H1 (cell line): ENCODE results near the gene USP6. TPM values are rescaled to one million over a fixed set of nuclear protein-coding genes. Genes with fewer than 3 reads are reported as not detected.

Experiments used
- CTCF ChIA-PET: fragments of 300-600 bp; sonication (Branson Sonifier 250); formaldehyde crosslinking; loops from one replicate; lab custom pipeline; 2021; ENCODE audit not compliant: partially characterized antibody; lab: Charles Lee
- POLR2A ChIA-PET: fragments of 300-600 bp; sonication (Branson Sonifier 250); formaldehyde crosslinking; loops from one replicate; lab custom pipeline; 2021; ENCODE audit warnings: inconsistent platforms; ENCODE audit not compliant: partially characterized antibody; lab: Charles Lee
- DNase-seq, 2 experiments: peaks; one replicate each; pipeline versions ENCODE4 v3.0.0 to v3.0.0-alpha.2; 2010 to 2022; ENCODE audit warnings: low spot score in 2 of 2, low read depth in 1 of 2, mixed read lengths in 1 of 2
- FAIRE-seq: peaks from 2 replicates; lab custom pipeline; 2011; peaks lifted over from hg19 to GRCh38; lab: Jason Lieb, UNC
- H2AFZ ChIP-seq: 2 replicates; pipeline ENCODE4 v1.8.1; 2012; ENCODE audit warnings: low read length, inconsistent platforms
- H2AK5ac ChIP-seq: 2 replicates; pipeline ENCODE4 v1.6.1; 2013; ENCODE audit warnings: low read depth, low read length
- H2BK120ac ChIP-seq: replicated peaks from 2 replicates; pipeline ENCODE3; 2013; ENCODE audit warnings: low read depth, low read length, inconsistent platforms
- H2BK12ac ChIP-seq: 2 replicates; pipeline ENCODE4 v1.6.1; 2013; ENCODE audit warnings: low read depth, low read length
- H2BK15ac ChIP-seq: 2 replicates; pipeline ENCODE4 v1.6.1; 2013; ENCODE audit warnings: low read length
- H2BK20ac ChIP-seq: 2 replicates; pipeline ENCODE4 v1.6.1; 2013; ENCODE audit warnings: low read length
- H2BK5ac ChIP-seq: 2 replicates; pipeline ENCODE4 v1.6.1; 2013; ENCODE audit warnings: low read depth, low read length
- H3K14ac ChIP-seq: 2 replicates; pipeline ENCODE4 v1.6.1; 2013; ENCODE audit warnings: inconsistent platforms; ENCODE audit not compliant: insufficient read length
- H3K18ac ChIP-seq: 2 replicates; pipeline ENCODE4 v1.6.1; 2013; ENCODE audit warnings: low read length; ENCODE audit errors: extremely low read depth
- H3K23ac ChIP-seq: 2 replicates; pipeline ENCODE4 v1.6.1; 2013; ENCODE audit warnings: inconsistent platforms; ENCODE audit not compliant: insufficient read length
- H3K23me2 ChIP-seq: 2 replicates; pipeline ENCODE4 v1.6.1; 2013; ENCODE audit warnings: low read depth, low read length
- H3K27ac ChIP-seq: 2 replicates; pipeline ENCODE4 v1.6.1; 2011; ENCODE audit warnings: low read depth, low read length, inconsistent platforms
- H3K27me3 ChIP-seq, 4 experiments: replicated peaks in 1 of 4; 1 replicate in 1 of 4; 2 replicates in 3 of 4; pipeline versions ENCODE4 v1.6.1 to v1.8.1; 2011 to 2013; ENCODE audit warnings: low read length in 3 of 4, mild to moderate bottlenecking in 3 of 4, inconsistent platforms in 2 of 4, mixed read lengths in 2 of 4, moderate library complexity in 1 of 4; ENCODE audit not compliant: control insufficient read depth in 3 of 4, insufficient read depth in 3 of 4; ENCODE audit errors: extremely low read depth in 1 of 4
- H3K36me3 ChIP-seq, 4 experiments: 2 replicates each; pipeline versions ENCODE4 v1.6.1 to v1.8.1; 2011 to 2013; ENCODE audit warnings: mild to moderate bottlenecking in 4 of 4, low read length in 3 of 4, moderate library complexity in 2 of 4, control low read depth in 1 of 4, inconsistent platforms in 1 of 4; ENCODE audit not compliant: insufficient read depth in 4 of 4, control insufficient read depth in 2 of 4
- H3K4ac ChIP-seq: replicated peaks from 2 replicates; pipeline ENCODE3; 2013; ENCODE audit warnings: low read length, low read depth, mixed read lengths, inconsistent platforms; ENCODE audit not compliant: insufficient read length
- H3K4me1 ChIP-seq, 4 experiments: replicated peaks in 1 of 4; 1 replicate in 1 of 4; 2 replicates in 3 of 4; pipeline versions ENCODE4 v1.6.1 to v1.8.1; 2011 to 2013; ENCODE audit warnings: low read length in 3 of 4, inconsistent platforms in 2 of 4, mixed read lengths in 1 of 4; ENCODE audit not compliant: insufficient read depth in 4 of 4, control insufficient read depth in 3 of 4
- H3K4me2 ChIP-seq, 2 experiments: 2 replicates each; pipeline versions ENCODE4 v1.6.1 to v1.8.1; 2011 to 2013; ENCODE audit warnings: low read depth in 2 of 2, low read length in 2 of 2, control low read depth in 1 of 2, inconsistent platforms in 1 of 2, mild to moderate bottlenecking in 1 of 2; ENCODE audit not compliant: insufficient read depth in 1 of 2
- H3K4me3 ChIP-seq, 4 experiments: fragments of 200-600, 300-600 bp in 1 of 4; sonication (generic), shearing (Covaris generic), sonication (Bioruptor Twin) in 1 of 4; 2 replicates each; pipeline versions ENCODE4 v1.5.1 to v1.8.1; 2011 to 2016; ENCODE audit warnings: low read length in 4 of 4, low read depth in 3 of 4, control low read depth in 2 of 4, inconsistent platforms in 2 of 4, mild to moderate bottlenecking in 2 of 4, mixed read lengths in 1 of 4, moderate library complexity in 1 of 4; ENCODE audit not compliant: insufficient read depth in 2 of 4; ENCODE audit errors: extremely low read depth in 1 of 4
- H3K56ac ChIP-seq: replicated peaks from 2 replicates; pipeline ENCODE3; 2013; ENCODE audit warnings: low read depth, mild to moderate bottlenecking, mixed read lengths, low read length, inconsistent platforms; ENCODE audit not compliant: insufficient read length
- H3K79me1 ChIP-seq: 2 replicates; pipeline ENCODE4 v1.6.1; 2013; ENCODE audit warnings: low read depth, low read length, control low read depth
- H3K79me2 ChIP-seq, 2 experiments: 2 replicates each; pipeline versions ENCODE4 v1.6.1 to v1.8.1; 2012 to 2013; ENCODE audit warnings: low read length in 2 of 2, mild to moderate bottlenecking in 2 of 2, inconsistent platforms in 1 of 2; ENCODE audit not compliant: insufficient read depth in 2 of 2, control insufficient read depth in 1 of 2
- H3K9ac ChIP-seq, 4 experiments: replicated peaks in 1 of 4; 1 replicate in 1 of 4; 2 replicates in 3 of 4; pipeline versions ENCODE4 v1.6.1 to v1.8.1; 2011 to 2013; ENCODE audit warnings: low read depth in 3 of 4, low read length in 3 of 4, control low read depth in 2 of 4, mild to moderate bottlenecking in 2 of 4, moderate library complexity in 2 of 4, inconsistent platforms in 1 of 4; ENCODE audit errors: extremely low read depth in 1 of 4
- H3K9me3 ChIP-seq, 2 experiments: 2 replicates each; pipeline versions ENCODE4 v1.6.1 to v1.8.1; 2012 to 2013; ENCODE audit warnings: mild to moderate bottlenecking in 2 of 2, moderate library complexity in 2 of 2, control low read depth in 1 of 2, inconsistent platforms in 1 of 2, low read depth in 1 of 2, low read length in 1 of 2, mixed read lengths in 1 of 2; ENCODE audit not compliant: insufficient read depth in 2 of 2
- H4K20me1 ChIP-seq, 2 experiments: replicated peaks in 1 of 2; 2 replicates each; pipeline versions ENCODE3 to v1.8.1; 2011 to 2013; ENCODE audit warnings: inconsistent platforms in 2 of 2, low read length in 2 of 2, mild to moderate bottlenecking in 1 of 2; ENCODE audit not compliant: insufficient read depth in 2 of 2, control insufficient read depth in 1 of 2
- H4K5ac ChIP-seq: 2 replicates; pipeline ENCODE4 v1.6.1; 2013; ENCODE audit warnings: low read length, low read depth, mixed read lengths, inconsistent platforms; ENCODE audit not compliant: insufficient read length
- H4K8ac ChIP-seq: 2 replicates; pipeline ENCODE4 v1.8.0; 2013; ENCODE audit warnings: mild to moderate bottlenecking, moderate library complexity, low read length, inconsistent platforms; ENCODE audit not compliant: insufficient read depth; ENCODE audit errors: extremely low read depth
- H4K91ac ChIP-seq: replicated peaks from 2 replicates; pipeline ENCODE3; 2013; ENCODE audit warnings: low read length, mixed read lengths, inconsistent platforms; ENCODE audit not compliant: insufficient read length
- CBX8 ChIP-seq: fragments of 300-800, 300-1000 bp; sonication (generic); IDR thresholded peaks from 2 replicates; pipeline ENCODE4 v1.7.1; 2016; ENCODE audit warnings: low read depth, low read length, borderline replicate concordance
- CHD2 ChIP-seq: IDR thresholded peaks from 2 replicates; pipeline ENCODE4 v1.6.1; 2012; ENCODE audit warnings: low read length, improper control_type of control experiment
- CTBP2 ChIP-seq: IDR thresholded peaks from 2 replicates; pipeline ENCODE4 v1.7.0; 2011; ENCODE audit warnings: borderline replicate concordance, mild to moderate bottlenecking, moderate library complexity, mixed read lengths, low read length; ENCODE audit not compliant: insufficient read depth, insufficient read length
- HDAC6 ChIP-seq: IDR thresholded peaks from one replicate; pipeline ENCODE4 v1.7.1; 2012; ENCODE audit warnings: low read depth, mild to moderate bottlenecking, inconsistent platforms, low read length, moderate library complexity
- JUN ChIP-seq: IDR thresholded peaks from 2 replicates; pipeline ENCODE4 v1.6.1; 2011; ENCODE audit warnings: low read depth, mild to moderate bottlenecking, improper control_type of control experiment, low read length
- KDM1A ChIP-seq: fragments of 200-600, 300-600 bp; sonication (generic); IDR thresholded peaks from 2 replicates; pipeline ENCODE4 v1.7.1; 2016; ENCODE audit warnings: mild to moderate bottlenecking, low read length, borderline replicate concordance
- SIX5 ChIP-seq: IDR thresholded peaks from 2 replicates; pipeline ENCODE4 v1.6.1; 2011; ENCODE audit warnings: mild to moderate bottlenecking, low read depth, low read length
- SP4 ChIP-seq: IDR thresholded peaks from 2 replicates; pipeline ENCODE4 v1.6.1; 2012; ENCODE audit warnings: low read length, inconsistent platforms
- SRF ChIP-seq: IDR thresholded peaks from 2 replicates; pipeline ENCODE4 v1.6.1; 2011; ENCODE audit warnings: mild to moderate bottlenecking, low read depth, low read length, moderate library complexity
- TAF7 ChIP-seq: optimal IDR thresholded peaks from 2 replicates; pipeline ENCODE3; 2011; ENCODE audit warnings: low read depth, mild to moderate bottlenecking, inconsistent platforms, low read length, moderate library complexity, borderline replicate concordance
- WGBS, 2 experiments: shearing (Covaris generic) in 1 of 2; methylation state at CpG; one replicate each; pipeline versions ENCODE4 v1.1.6 to v1.1.7; 2013 to 2015; ENCODE audit warnings: low lambda C conversion rate in 2 of 2, mixed read lengths in 2 of 2, inconsistent platforms in 1 of 2, low coverage in 1 of 2, missing lambda C conversion rate in 1 of 2; ENCODE audit not compliant: insufficient replicate concordance in 2 of 2, insufficient coverage in 1 of 2, insufficient read length in 1 of 2; ENCODE audit errors: extremely low coverage in 1 of 2, missing lambda C conversion rate in 1 of 2; 5-methylcytosine and 5-hydroxymethylcytosine counted together
- polyA plus RNA-seq, 7 experiments: library from polyadenylated mRNA; depleted of rRNA in 3 of 7; stranded (reverse) in 5 of 7; unstranded in 2 of 7; fragments of >200 nt in 5 of 7; fragments of 200-250 nt in 2 of 7; gene quantifications; 1 replicate in 5 of 7; 2 replicates in 1 of 7; 4 replicates in 1 of 7; pipeline versions ENCODE4 v1.2.1 to v1.2.3, GENCODE V29; 2011 to 2013; ENCODE audit warnings: missing spikeins in 2 of 7, mixed read lengths in 2 of 7
- total RNA-seq: library from RNA; stranded (reverse); fragmentation: NEBNext Ultra II Directional; extraction: Animal tissue kit (Norgen Biotek cat#: 25700); gene quantifications from 2 replicates; pipeline ENCODE4 v1.2.1, GENCODE V29; 2021

Gene USP6
- total and polyA plus RNA-seq, 2 of the 8 experiments (the other 6 are each of a cell fraction or from before 2014, with no cell fraction given), result 0.08 to 0.32 TPM

DNA sequence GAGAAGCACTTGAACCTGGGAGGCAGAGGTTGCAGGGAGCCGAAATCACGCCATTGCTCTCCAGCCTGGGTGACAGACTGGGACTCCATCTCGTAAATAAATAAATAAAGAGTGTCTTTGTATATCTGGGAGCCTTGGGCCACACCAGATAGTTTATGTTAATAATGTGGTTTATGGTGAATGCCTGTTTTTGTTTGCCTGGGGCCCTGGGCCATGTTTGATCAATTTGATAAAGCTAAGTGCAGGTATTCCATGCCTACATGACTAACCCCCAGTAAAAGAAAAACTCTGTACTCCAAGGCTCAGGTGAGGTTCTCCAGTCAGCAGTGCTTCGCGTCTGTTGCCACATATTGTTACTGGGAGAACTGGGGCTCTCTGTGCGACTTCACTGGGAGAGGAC, 103.7 kb downstream of the USP6 start:
- no peak overlapping the region for H4K91ac ChIP-seq
- CTCF ChIA-PET, result no interaction called here
- no peak for FAIRE-seq

More for the DNA sequence above, 103.7 kb downstream of the USP6 start:
- 93% methylated on average over 6 of the region's 6 CpGs; no CpG with 5 or more reads in 1 of the 2 experiments for WGBS, 2 experiments
- Histone ChIP-seq H3K9me3 (no peaks in the 10 kb centered on the region), H2AFZ (no peak overlapping the region), H3K23me2 (no peaks in the 10 kb centered on the region), H3K27ac (no peak overlapping the region), H3K79me2 (no peaks in the 10 kb centered on the region), H3K56ac (no peak overlapping the region), H3K14ac (no peak overlapping the region), H2BK12ac (no peak overlapping the region), H3K4me3 (no peak overlapping the region), H3K36me3 (no peaks in the 10 kb centered on the region), H4K20me1 (no peaks in the 10 kb centered on the region), H2AK5ac (no peak overlapping the region), H3K23ac (no peak overlapping the region), H3K4me2 (no peak overlapping the region), H2BK15ac (no peak overlapping the region), H3K79me1 (no peaks in the 10 kb centered on the region), H3K9ac (no peak overlapping the region), H4K5ac (no peak overlapping the region), H2BK20ac (no peak overlapping the region), H2BK5ac (no peak overlapping the region), H2BK120ac (no peak overlapping the region), H3K4ac (no peak overlapping the region), H3K4me1 (no peaks in the 10 kb centered on the region), H4K8ac (no peak overlapping the region), H3K27me3 (no peaks in the 10 kb centered on the region), H3K18ac (no peak overlapping the region)
- POLR2A ChIA-PET, result no interaction called here
- no peak for TF ChIP-seq HDAC6
- no peak for TF ChIP-seq CHD2
- no peak for TF ChIP-seq SP4
- TF ChIP-seq SIX5, result no peak
- no peak for TF ChIP-seq CTBP2
- no peak for TF ChIP-seq SRF
- TF ChIP-seq CBX8, result no peak
- TF ChIP-seq KDM1A, result no peak
- no peak for TF ChIP-seq TAF7
- TF ChIP-seq JUN, result no peak
- no peak for DNase-seq
